Keratinocyte (primary cell): ENCODE measurements around the gene KRTAP3-1. TPM values are rescaled to one million over a fixed set of nuclear protein-coding genes. Genes with fewer than 3 reads are reported as not detected.

Experiments
- DNase-seq: peaks from one replicate; pipeline ENCODE4 v3.0.0-alpha.2; 2011; ENCODE audit warnings: low read depth, missing footprints, low spot score
- FAIRE-seq: peaks from 2 replicates; lab custom pipeline; 2011; peaks lifted over from hg19 to GRCh38; lab: Jason Lieb, UNC
- H2AFZ ChIP-seq: 2 replicates; pipeline ENCODE4 v1.6.0; 2012; ENCODE audit warnings: low read length, control low read depth, inconsistent platforms; ENCODE audit not compliant: control insufficient read depth
- H3K27ac ChIP-seq: 2 replicates; pipeline ENCODE4 v1.5.1; 2011; ENCODE audit warnings: low read length; ENCODE audit not compliant: control insufficient read depth, insufficient read depth
- H3K27me3 ChIP-seq: 3 replicates; pipeline ENCODE4 v1.6.0; 2011; ENCODE audit warnings: low read length; ENCODE audit not compliant: control insufficient read depth, insufficient read depth; ENCODE audit errors: extremely low read depth
- H3K36me3 ChIP-seq, 2 experiments: 2 replicates in 1 of 2; 3 replicates in 1 of 2; pipeline ENCODE4 v1.5.1; 2011; ENCODE audit warnings: low read length in 2 of 2, mild to moderate bottlenecking in 1 of 2; ENCODE audit not compliant: control insufficient read depth in 2 of 2, insufficient read depth in 2 of 2; ENCODE audit errors: extremely low read depth in 1 of 2
- H3K4me1 ChIP-seq: 3 replicates; pipeline ENCODE4 v1.5.1; 2011; ENCODE audit warnings: low read length; ENCODE audit not compliant: control insufficient read depth, insufficient read depth; ENCODE audit errors: extremely low read depth
- H3K4me2 ChIP-seq: 3 replicates; pipeline ENCODE4 v1.6.0; 2011; ENCODE audit warnings: low read depth, low read length; ENCODE audit not compliant: control insufficient read depth, insufficient read depth; ENCODE audit errors: extremely low read depth
- H3K4me3 ChIP-seq, 3 experiments: fragments of 200-600 bp in 1 of 3; sonication (generic) in 1 of 3; 2 replicates in 2 of 3; 3 replicates in 1 of 3; pipeline ENCODE4 v1.5.1; 2011 to 2016; ENCODE audit warnings: low read length in 3 of 3, mild to moderate bottlenecking in 3 of 3, control low read depth in 2 of 3, inconsistent platforms in 1 of 3, low read depth in 1 of 3, mixed read lengths in 1 of 3, mixed run types in 1 of 3, moderate library complexity in 1 of 3; ENCODE audit not compliant: control insufficient read depth in 2 of 3, insufficient read depth in 2 of 3; ENCODE audit errors: extremely low read depth in 1 of 3
- H3K79me2 ChIP-seq: 2 replicates; pipeline ENCODE4 v1.6.0; 2012; ENCODE audit warnings: low read length; ENCODE audit not compliant: control insufficient read depth, insufficient read depth
- H3K9ac ChIP-seq: 3 replicates; pipeline ENCODE4 v1.6.0; 2011; ENCODE audit warnings: low read length; ENCODE audit not compliant: control insufficient read depth, insufficient read depth; ENCODE audit errors: extremely low read depth
- H3K9me1 ChIP-seq: 3 replicates; pipeline ENCODE4 v1.6.0; 2011; ENCODE audit warnings: low read length; ENCODE audit not compliant: control insufficient read depth, insufficient read depth; ENCODE audit errors: extremely low read depth
- H3K9me3 ChIP-seq: 2 replicates; pipeline ENCODE4 v1.5.1; 2012; ENCODE audit warnings: low read depth, low read length; ENCODE audit not compliant: control insufficient read depth
- H4K20me1 ChIP-seq: 3 replicates; pipeline ENCODE4 v1.6.0; 2011; ENCODE audit warnings: low read length; ENCODE audit not compliant: control insufficient read depth, insufficient read depth; ENCODE audit errors: extremely low read depth
- EZH2 ChIP-seq: IDR thresholded peaks from one replicate; pipeline ENCODE4 v1.6.1; 2012; ENCODE audit warnings: inconsistent platforms, mild to moderate bottlenecking, low read length, moderate library complexity
- dilution Hi-C: fragments of 300-500 bp; cut with MboI; formaldehyde crosslinking; loops from one replicate; pipeline ENCODE4 v1.7.0; 2020; ENCODE audit warnings: low sequenced_read_pairs; ENCODE audit not compliant: extremely low pct_ligation_motif_present
- polyA plus RNA-seq, 5 experiments: library from polyadenylated mRNA; depleted of rRNA in 3 of 5; stranded (reverse) in 3 of 5; stranded (forward) in 1 of 5; unstranded in 1 of 5; fragments of >200 nt; gene quantifications; 1 replicate in 1 of 5; 2 replicates in 3 of 5; 3 replicates in 1 of 5; pipeline versions ENCODE4 v1.2.1 to v1.2.3, GENCODE V29; 2011 to 2012; ENCODE audit warnings: missing spikeins in 2 of 5, low read depth in 1 of 5, low replicate concordance in 1 of 5
- TF ChIP-seq, protein P1 (sequence below), 3 experiments: IDR thresholded peaks in 1 of 3; conservative IDR thresholded peaks in 1 of 3; optimal IDR thresholded peaks in 1 of 3; 2 replicates in 2 of 3; 3 replicates in 1 of 3; pipeline versions ENCODE3 to v1.5.1; 2011; ENCODE audit warnings: low read length in 3 of 3, mild to moderate bottlenecking in 3 of 3, moderate library complexity in 2 of 3, control low read depth in 1 of 3, inconsistent platforms in 1 of 3; ENCODE audit not compliant: insufficient read depth in 2 of 3; ENCODE audit errors: extremely low read depth in 1 of 3

The KRTAP3-1 gene
- polyA plus RNA-seq, 1 donor (not counting 4 experiments of a cell fraction or from before 2014, with no cell fraction given): not detected

GRCh38 chr17:41019415-41019814 is 10.5 kb upstream of the KRTAP3-1 start:
- Histone ChIP-seq H3K27me3 (no peaks in the 10 kb centered on the region), H3K4me2 (no peak overlapping the region), H3K9me1 (no peaks in the 10 kb centered on the region), H3K9ac (no peak overlapping the region), H3K36me3 (no peaks in the 10 kb centered on the region), H3K79me2 (no peaks in the 10 kb centered on the region), H2AFZ (no peak overlapping the region), H4K20me1 (no peaks in the 10 kb centered on the region), H3K4me1 (no peaks in the 10 kb centered on the region), H3K27ac (no peak overlapping the region), H3K4me3 (no peak overlapping the region), H3K9me3 (no peaks in the 10 kb centered on the region)
- no peak for DNase-seq
- dilution Hi-C loops: no loop called here
- no peak for TF ChIP-seq EZH2
- TF ChIP-seq, protein P1, sequence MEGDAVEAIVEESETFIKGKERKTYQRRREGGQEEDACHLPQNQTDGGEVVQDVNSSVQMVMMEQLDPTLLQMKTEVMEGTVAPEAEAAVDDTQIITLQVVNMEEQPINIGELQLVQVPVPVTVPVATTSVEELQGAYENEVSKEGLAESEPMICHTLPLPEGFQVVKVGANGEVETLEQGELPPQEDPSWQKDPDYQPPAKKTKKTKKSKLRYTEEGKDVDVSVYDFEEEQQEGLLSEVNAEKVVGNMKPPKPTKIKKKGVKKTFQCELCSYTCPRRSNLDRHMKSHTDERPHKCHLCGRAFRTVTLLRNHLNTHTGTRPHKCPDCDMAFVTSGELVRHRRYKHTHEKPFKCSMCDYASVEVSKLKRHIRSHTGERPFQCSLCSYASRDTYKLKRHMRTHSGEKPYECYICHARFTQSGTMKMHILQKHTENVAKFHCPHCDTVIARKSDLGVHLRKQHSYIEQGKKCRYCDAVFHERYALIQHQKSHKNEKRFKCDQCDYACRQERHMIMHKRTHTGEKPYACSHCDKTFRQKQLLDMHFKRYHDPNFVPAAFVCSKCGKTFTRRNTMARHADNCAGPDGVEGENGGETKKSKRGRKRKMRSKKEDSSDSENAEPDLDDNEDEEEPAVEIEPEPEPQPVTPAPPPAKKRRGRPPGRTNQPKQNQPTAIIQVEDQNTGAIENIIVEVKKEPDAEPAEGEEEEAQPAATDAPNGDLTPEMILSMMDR (optimal IDR thresholded peaks at IDR 0.05 in 1 of 3, IDR thresholded peaks at IDR 0.05 in 1 of 3, conservative IDR thresholded peaks at IDR 0.05 in 1 of 3; ENCODE audit: extremely low read depth in 1 of 3, insufficient read depth in 2 of 3, low read length in 3 of 3): no peak
- no peak for FAIRE-seq

- no peaks in the 10 kb centered on the region for H3K4me1 ChIP-seq
- no peaks in the 10 kb centered on the region for H3K36me3 ChIP-seq
- no peaks in the 10 kb centered on the region for H3K79me2 ChIP-seq
- H3K27me3 ChIP-seq: no peaks in the 10 kb centered on the region
- dilution Hi-C loops: no loop called here
- no peak overlapping the region for H3K27ac ChIP-seq
- no peak overlapping the region for H3K4me2 ChIP-seq
- H3K4me3 ChIP-seq: no peak overlapping the region
- FAIRE-seq (no peak), DNase-seq (no peak)
- H3K9ac ChIP-seq: no peak overlapping the region
- no peaks in the 10 kb centered on the region for H4K20me1 ChIP-seq
- H2AFZ ChIP-seq: no peak overlapping the region
- H3K9me1 ChIP-seq: no peaks in the 10 kb centered on the region
- no peaks in the 10 kb centered on the region for H3K9me3 ChIP-seq
- TF ChIP-seq, protein P1 (optimal IDR thresholded peaks at IDR 0.05 in 1 of 3, IDR thresholded peaks at IDR 0.05 in 1 of 3, conservative IDR thresholded peaks at IDR 0.05 in 1 of 3; ENCODE audit: extremely low read depth in 1 of 3, insufficient read depth in 2 of 3, low read length in 3 of 3): no peak
- no peak for TF ChIP-seq EZH2
These were observed 9.6 kb upstream of the KRTAP3-1 start for GRCh38 chr17:41018541-41018940.
